IMR-90 (cell line): ENCODE data around the gene ARHGEF2. TPM values are rescaled to one million over a fixed set of nuclear protein-coding genes. Genes with fewer than 3 reads are reported as not detected.

Experiments used
- ATAC-seq: fragments of 200-7000 bp; cut with Tn5 transposase; 2 replicates; pipeline ENCODE4 v1.9.1; 2020; ENCODE audit warnings: low read depth, mild to moderate bottlenecking, moderate library complexity
- BruUV-seq: library from RNA; stranded (reverse); fragments of 400-500 nt; replicated peaks from 2 replicates; lab custom pipeline; 2021; lab: Mats Ljungman, UMichigan
- CTCF ChIA-PET: fragments of 300-600 bp; formaldehyde crosslinking; extraction: SDS; loops from one replicate; lab custom pipeline; 2021; ENCODE audit warnings: antibody characterized with exemption; lab: Yijun Ruan, JAX
- POLR2A ChIA-PET: fragments of 300-600 bp; sonication (Branson Sonifier 250); formaldehyde crosslinking; loops from one replicate; lab custom pipeline; 2022; ENCODE audit warnings: antibody characterized with exemption; ENCODE audit not compliant: unreplicated experiment; lab: Charles Lee
- DNase-seq: peaks from one replicate; pipeline ENCODE4 v3.0.0; 2013
- H2AFZ ChIP-seq: replicated peaks from 2 replicates; pipeline ENCODE3; 2013; ENCODE audit warnings: low read length, mild to moderate bottlenecking; ENCODE audit not compliant: poor library complexity
- H2AK5ac ChIP-seq: 2 replicates; pipeline ENCODE4 v1.6.1; 2013; ENCODE audit warnings: low read depth, low read length, inconsistent platforms
- H2AK9ac ChIP-seq: replicated peaks from 2 replicates; pipeline ENCODE3; 2013; ENCODE audit warnings: mild to moderate bottlenecking, low read depth, low read length, moderate library complexity; ENCODE audit not compliant: poor library complexity
- H2BK120ac ChIP-seq: 2 replicates; pipeline ENCODE4 v1.6.1; 2013; ENCODE audit warnings: low read depth, low read length, inconsistent platforms
- H2BK15ac ChIP-seq: 3 replicates; pipeline ENCODE4 v1.6.1; 2013; ENCODE audit warnings: low read depth, low read length, inconsistent platforms
- H2BK20ac ChIP-seq: 2 replicates; pipeline ENCODE4 v1.6.1; 2013; ENCODE audit warnings: low read depth, mild to moderate bottlenecking, inconsistent platforms, low read length, moderate library complexity
- H2BK5ac ChIP-seq: 2 replicates; pipeline ENCODE4 v1.6.1; 2013; ENCODE audit warnings: mild to moderate bottlenecking, low read depth, low read length, inconsistent platforms; ENCODE audit not compliant: poor library complexity, severe bottlenecking
- H3K14ac ChIP-seq: replicated peaks from 2 replicates; pipeline ENCODE4 v1.6.1; 2013; ENCODE audit warnings: low read depth, low read length, inconsistent platforms
- H3K18ac ChIP-seq: 2 replicates; pipeline ENCODE4 v1.6.1; 2013; ENCODE audit warnings: low read depth, low read length, control low read depth
- H3K23ac ChIP-seq: 2 replicates; pipeline ENCODE4 v1.6.1; 2013; ENCODE audit warnings: low read depth, low read length, inconsistent platforms
- H3K27ac ChIP-seq: 2 replicates; pipeline ENCODE4 v1.5.1; 2013; ENCODE audit warnings: mild to moderate bottlenecking, control low read depth, low read length; ENCODE audit not compliant: insufficient read depth
- H3K27me3 ChIP-seq: 2 replicates; pipeline ENCODE4 v1.6.1; 2013; ENCODE audit warnings: low read length; ENCODE audit not compliant: control insufficient read depth, insufficient read depth
- H3K36me3 ChIP-seq: 2 replicates; pipeline ENCODE4 v1.6.1; 2013; ENCODE audit warnings: low read length, mixed read lengths; ENCODE audit not compliant: control insufficient read depth, insufficient read depth
- H3K4ac ChIP-seq: 2 replicates; pipeline ENCODE4 v1.6.1; 2013; ENCODE audit warnings: low read depth, low read length, inconsistent platforms
- H3K4me1 ChIP-seq: 2 replicates; pipeline ENCODE4 v1.6.1; 2013; ENCODE audit warnings: low read length, mixed read lengths; ENCODE audit not compliant: control insufficient read depth, insufficient read depth
- H3K4me2 ChIP-seq: 2 replicates; pipeline ENCODE4 v1.6.1; 2013; ENCODE audit warnings: low read depth, mild to moderate bottlenecking, control low read depth, low read length, moderate library complexity
- H3K4me3 ChIP-seq: 2 replicates; pipeline ENCODE4 v1.5.1; 2013; ENCODE audit warnings: low read depth, mild to moderate bottlenecking, control low read depth, low read length, moderate library complexity; ENCODE audit not compliant: insufficient read depth
- H3K56ac ChIP-seq: 2 replicates; pipeline ENCODE4 v1.6.1; 2013; ENCODE audit warnings: low read length, inconsistent platforms; ENCODE audit not compliant: insufficient read depth; ENCODE audit errors: extremely low read depth
- H3K79me1 ChIP-seq, 2 experiments: 2 replicates each; pipeline ENCODE4 v1.6.1; 2013; ENCODE audit warnings: low read length in 2 of 2, inconsistent platforms in 1 of 2, low read depth in 1 of 2
- H3K9ac ChIP-seq: 2 replicates; pipeline ENCODE4 v1.6.1; 2013; ENCODE audit warnings: low read depth, low read length, control low read depth
- H3K9me1 ChIP-seq: 2 replicates; pipeline ENCODE4 v1.6.1; 2013; ENCODE audit warnings: low read length, inconsistent platforms; ENCODE audit not compliant: insufficient read depth
- H3K9me3 ChIP-seq: 2 replicates; pipeline ENCODE4 v1.6.1; 2013; ENCODE audit warnings: low read length; ENCODE audit not compliant: control insufficient read depth, insufficient read depth
- H4K20me1 ChIP-seq: 2 replicates; pipeline ENCODE4 v1.6.1; 2013; ENCODE audit warnings: low read length, inconsistent platforms; ENCODE audit not compliant: insufficient read depth
- H4K5ac ChIP-seq: 2 replicates; pipeline ENCODE4 v1.6.1; 2013; ENCODE audit warnings: mild to moderate bottlenecking, low read depth, low read length, control low read depth
- H4K8ac ChIP-seq, 2 experiments: 2 replicates each; pipeline ENCODE4 v1.6.1; 2013; ENCODE audit warnings: low read depth in 2 of 2, low read length in 2 of 2, control low read depth in 1 of 2, inconsistent platforms in 1 of 2
- H4K91ac ChIP-seq: 2 replicates; pipeline ENCODE4 v1.6.1; 2013; ENCODE audit warnings: low read depth, low read length, inconsistent platforms; ENCODE audit not compliant: insufficient read depth
- BHLHE40 ChIP-seq: fragments of 150-350 bp; IDR thresholded peaks from 2 replicates; pipeline ENCODE4 v1.6.1; 2016; ENCODE audit warnings: mild to moderate bottlenecking, low read depth, low read length
- CEBPB ChIP-seq: IDR thresholded peaks from 2 replicates; pipeline ENCODE4 v1.6.1; 2012; ENCODE audit warnings: low read depth, low read length, improper control_type of control experiment
- ELK1 ChIP-seq: fragments of 150-350 bp; IDR thresholded peaks from 2 replicates; pipeline ENCODE4 v1.6.1; 2016; ENCODE audit warnings: low read depth, mild to moderate bottlenecking, low read length, moderate library complexity, borderline replicate concordance
- MAFK ChIP-seq: IDR thresholded peaks from 2 replicates; pipeline ENCODE4 v1.6.1; 2012; ENCODE audit warnings: low read depth, low read length, improper control_type of control experiment
- MAZ ChIP-seq: IDR thresholded peaks from 2 replicates; pipeline ENCODE4 v1.6.1; 2012; ENCODE audit warnings: low read depth, mild to moderate bottlenecking, low read length, improper control_type of control experiment, moderate library complexity, borderline replicate concordance
- MXI1 ChIP-seq: IDR thresholded peaks from 2 replicates; pipeline ENCODE4 v1.6.1; 2012; ENCODE audit warnings: low read depth, mild to moderate bottlenecking, low read length, moderate library complexity, borderline replicate concordance
- POLR2A ChIP-seq: IDR thresholded peaks from 2 replicates; pipeline ENCODE4 v1.6.1; 2012; ENCODE audit warnings: mild to moderate bottlenecking, low read depth, low read length
- RAD21 ChIP-seq: IDR thresholded peaks from 2 replicates; pipeline ENCODE4 v1.6.1; 2012; ENCODE audit warnings: low read length, improper control_type of control experiment
- WGBS, 2 experiments: methylation state at CpG; one replicate each; pipeline versions ENCODE4 v1.1.5 to v1.1.7; 2013; ENCODE audit warnings: missing lambda C conversion rate in 2 of 2; ENCODE audit not compliant: insufficient read length in 1 of 2; ENCODE audit errors: extremely low coverage in 2 of 2; 5-methylcytosine and 5-hydroxymethylcytosine counted together
- dilution Hi-C: fragments of 300-500 bp; cut with HindIII; formaldehyde crosslinking; loops from one replicate; pipeline ENCODE4 v1.14.3; 2018; ENCODE audit warnings: low sequenced_read_pairs; ENCODE audit not compliant: unreplicated experiment
- in situ Hi-C: fragments of 300-500 bp; cut with MboI; formaldehyde crosslinking; loops from 3 replicates; pipeline ENCODE4 v1.14.3; 2019; ENCODE audit warnings: low sequenced_read_pairs, inconsistent platforms, mixed read lengths
- intact Hi-C: fragments of 100-400 bp; cut with micrococcal nuclease; formaldehyde crosslinking; loops from 2 replicates; pipeline ENCODE4 v1.10.0; 2022
- polyA plus RNA-seq, 3 experiments: library from polyadenylated mRNA; depleted of rRNA; stranded (reverse); fragments of >200 nt; gene quantifications; 2 replicates each; pipeline ENCODE4 v1.2.3, GENCODE V29; 2012; ENCODE audit warnings: low replicate concordance in 1 of 3
- total RNA-seq: library from RNA; depleted of rRNA; stranded (reverse); fragments of >200 nt; gene quantifications from 2 replicates; pipeline ENCODE4 v1.2.3, GENCODE V29; 2012
- TF ChIP-seq, protein P1 (sequence below): conservative IDR thresholded peaks from 2 replicates; pipeline ENCODE4 v1.5.1; 2012; ENCODE audit warnings: mild to moderate bottlenecking, low read depth, low read length, improper control_type of control experiment

The ARHGEF2 gene
- total and polyA plus RNA-seq, 2 of the 4 experiments (the other 2 are of a cell fraction) = 91.8 to 117 TPM

DNA sequence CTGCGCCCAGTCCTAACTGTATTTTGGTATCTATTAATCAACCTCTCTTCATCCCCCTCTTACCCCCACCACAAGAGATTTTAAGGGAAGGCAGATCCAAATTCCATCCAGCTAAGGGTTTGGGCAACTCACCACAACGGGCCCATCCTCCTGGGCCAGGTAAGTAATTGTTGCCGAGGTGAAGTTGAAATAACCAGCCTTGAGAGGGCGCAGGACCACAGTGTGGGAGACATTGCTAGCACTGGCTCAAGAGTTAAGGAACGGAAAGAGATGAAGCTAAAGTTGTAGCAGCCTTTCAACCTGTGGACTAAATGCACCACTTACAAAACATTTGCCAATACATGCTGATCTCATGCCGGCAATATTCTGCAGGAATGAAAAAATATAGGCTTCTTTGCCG is 36.5 kb upstream of the ARHGEF2 start:
- CTCF ChIA-PET = no interaction called here
- no peak overlapping the region for H2BK15ac ChIP-seq
- peaks cover 8% of the 10 kb centered on the region; the same call in 1 of the 2 replicates for H4K20me1 ChIP-seq
- no peak overlapping the region for H4K8ac ChIP-seq
- intact Hi-C loops = no loop called here
- no peak overlapping the region for H3K18ac ChIP-seq
- no peak overlapping the region for H3K4ac ChIP-seq
- no peaks in the 10 kb centered on the region for H3K9me3 ChIP-seq
- no peak for DNase-seq
- no peak overlapping the region for H2BK120ac ChIP-seq
- no peak overlapping the region for H3K4me3 ChIP-seq
- TF ChIP-seq BHLHE40 = no peak
- no peak for TF ChIP-seq ELK1
- no peak for TF ChIP-seq MAZ
- TF ChIP-seq RAD21 = no peak
- no peak for TF ChIP-seq POLR2A
- TF ChIP-seq MXI1 = no peak
- TF ChIP-seq, protein P1, sequence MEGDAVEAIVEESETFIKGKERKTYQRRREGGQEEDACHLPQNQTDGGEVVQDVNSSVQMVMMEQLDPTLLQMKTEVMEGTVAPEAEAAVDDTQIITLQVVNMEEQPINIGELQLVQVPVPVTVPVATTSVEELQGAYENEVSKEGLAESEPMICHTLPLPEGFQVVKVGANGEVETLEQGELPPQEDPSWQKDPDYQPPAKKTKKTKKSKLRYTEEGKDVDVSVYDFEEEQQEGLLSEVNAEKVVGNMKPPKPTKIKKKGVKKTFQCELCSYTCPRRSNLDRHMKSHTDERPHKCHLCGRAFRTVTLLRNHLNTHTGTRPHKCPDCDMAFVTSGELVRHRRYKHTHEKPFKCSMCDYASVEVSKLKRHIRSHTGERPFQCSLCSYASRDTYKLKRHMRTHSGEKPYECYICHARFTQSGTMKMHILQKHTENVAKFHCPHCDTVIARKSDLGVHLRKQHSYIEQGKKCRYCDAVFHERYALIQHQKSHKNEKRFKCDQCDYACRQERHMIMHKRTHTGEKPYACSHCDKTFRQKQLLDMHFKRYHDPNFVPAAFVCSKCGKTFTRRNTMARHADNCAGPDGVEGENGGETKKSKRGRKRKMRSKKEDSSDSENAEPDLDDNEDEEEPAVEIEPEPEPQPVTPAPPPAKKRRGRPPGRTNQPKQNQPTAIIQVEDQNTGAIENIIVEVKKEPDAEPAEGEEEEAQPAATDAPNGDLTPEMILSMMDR = no peak
- TF ChIP-seq CEBPB = no peak
- TF ChIP-seq MAFK = no peak
- no peak overlapping the region for H3K9ac ChIP-seq
- H3K23ac ChIP-seq = no peak overlapping the region
- in situ Hi-C loops = no loop called here
- H2AK9ac ChIP-seq = no peak overlapping the region
- WGBS, 2 experiments = 100% methylated on average over 2 of the region's 7 CpGs; no CpG with 5 or more reads in 1 of the 2 experiments
- H3K79me1 ChIP-seq = peaks cover 28 to 58% of the 10 kb centered on the region in 2 experiments
- no peak overlapping the region for H3K4me2 ChIP-seq
- H3K14ac ChIP-seq = no peak overlapping the region
- no peaks in the 10 kb centered on the region for H3K9me1 ChIP-seq
- H2BK20ac ChIP-seq = no peak overlapping the region
- 0 out of 2 replicates have a peak, but pooled peaks cover under 1% of the 10 kb centered on the region for H3K4me1 ChIP-seq
- H3K36me3 ChIP-seq = peaks cover 55% of the 10 kb centered on the region
- H2AFZ ChIP-seq = no peak overlapping the region
- ATAC-seq = no peak
- no peak overlapping the region for H4K5ac ChIP-seq
- no peak overlapping the region for H4K91ac ChIP-seq
- POLR2A ChIA-PET = no interaction called here
- no peak overlapping the region for H2BK5ac ChIP-seq
- no peaks in the 10 kb centered on the region for H3K27me3 ChIP-seq
- H2AK5ac ChIP-seq = no peak overlapping the region
- dilution Hi-C loops = no loop called here
- no peak overlapping the region for H3K56ac ChIP-seq
- H3K27ac ChIP-seq = no peak overlapping the region
- no TSS peak for BruUV-seq
